Measurements from ENCODE around the gene CEACAM7. TPM values are rescaled to one million over a fixed set of nuclear protein-coding genes. Genes with fewer than 3 reads are reported as not detected.
"Not testable (repeated sequence)": the region's sequence is repeated elsewhere in the genome, so short reads cannot be mapped to it uniquely, and the experiment has no call there.

Gene CEACAM7
- not detected in 2 replicates for total RNA-seq (2012; rRNA removed)

- H3K4me1 ChIP-seq (ENCODE audit: control insufficient read depth, insufficient read depth, low read length): no peaks in the 10 kb centered on the region
- no peak within 1 kb of the TSS for H3K4me3 ChIP-seq (ENCODE audit: low read length)
- no peaks in the 10 kb centered on the region for H3K36me3 ChIP-seq (ENCODE audit: insufficient read depth, low read length)
- H3K27me3 ChIP-seq (ENCODE audit: control insufficient read depth, insufficient read depth, low read length): no peaks in the 10 kb centered on the region
- no peak within 1 kb of the TSS for H3K4me2 ChIP-seq (ENCODE audit: low read length)
- no peak within 1 kb of the TSS for H3K9ac ChIP-seq (ENCODE audit: low read depth, low read length)
- no peaks in the 10 kb centered on the region for H3K9me3 ChIP-seq (replicated peaks; ENCODE audit: low read length)
These were observed at the start of gene CEACAM7 for GRCh38 chr19:41688098-41688497. Gene CEACAM7, minus strand, starts transcription at chr19:41688270. Its CDS starts 105 bp downstream, at chr19:41688165.

GRCh38 chr19:41735071-41735600 is 47.1 kb upstream of the CEACAM7 start:
- H3K9me3 ChIP-seq (replicated peaks; ENCODE audit: low read length): no peaks in the 10 kb centered on the region
- no peak overlapping the region for H3K9ac ChIP-seq (ENCODE audit: low read depth, low read length)
- peaks cover 18% of the 10 kb centered on the region for H3K27me3 ChIP-seq (ENCODE audit: control insufficient read depth, insufficient read depth, low read length)
- no peak overlapping the region for H3K4me3 ChIP-seq (ENCODE audit: low read length)
- no peak overlapping the region for H3K4me2 ChIP-seq (ENCODE audit: low read length)
- H3K36me3 ChIP-seq (ENCODE audit: insufficient read depth, low read length): no peaks in the 10 kb centered on the region
- no peaks in the 10 kb centered on the region for H3K4me1 ChIP-seq (ENCODE audit: control insufficient read depth, insufficient read depth, low read length)

- no peak overlapping the region for H3K4me2 ChIP-seq (ENCODE audit: low read length)
- H3K4me3 ChIP-seq (ENCODE audit: low read length): no peak overlapping the region
- H3K27me3 ChIP-seq (ENCODE audit: control insufficient read depth, insufficient read depth, low read length): peaks cover 15% of the 10 kb centered on the region
- no peaks in the 10 kb centered on the region for H3K4me1 ChIP-seq (ENCODE audit: control insufficient read depth, insufficient read depth, low read length)
- H3K9me3 ChIP-seq (replicated peaks; ENCODE audit: low read length): no peaks in the 10 kb centered on the region
- no peaks in the 10 kb centered on the region for H3K36me3 ChIP-seq (ENCODE audit: insufficient read depth, low read length)
- no peak overlapping the region for H3K9ac ChIP-seq (ENCODE audit: low read depth, low read length)
These were observed 46.5 kb upstream of the CEACAM7 start for GRCh38 chr19:41734585-41734984.

- Histone ChIP-seq H3K4me3 (ENCODE audit: low read length) (no peak overlapping the region), H3K27me3 (ENCODE audit: control insufficient read depth, insufficient read depth, low read length) (peaks cover 13% of the 10 kb centered on the region), H3K4me1 (ENCODE audit: control insufficient read depth, insufficient read depth, low read length) (no peaks in the 10 kb centered on the region), H3K36me3 (ENCODE audit: insufficient read depth, low read length) (no peaks in the 10 kb centered on the region), H3K9ac (ENCODE audit: low read depth, low read length) (no peak overlapping the region), H3K4me2 (ENCODE audit: low read length) (no peak overlapping the region), H3K9me3 (replicated peaks; ENCODE audit: low read length) (no peaks in the 10 kb centered on the region)
These were observed 46.1 kb upstream of the CEACAM7 start for GRCh38 chr19:41734156-41734555.

GRCh38 chr19:41726493-41726892 is 38.4 kb upstream of the CEACAM7 start:
- Histone ChIP-seq H3K36me3 (ENCODE audit: insufficient read depth, low read length) (no peaks in the 10 kb centered on the region), H3K9ac (ENCODE audit: low read depth, low read length) (no peak overlapping the region), H3K4me2 (ENCODE audit: low read length) (no peak overlapping the region), H3K4me3 (ENCODE audit: low read length) (no peak overlapping the region), H3K4me1 (ENCODE audit: control insufficient read depth, insufficient read depth, low read length) (no peaks in the 10 kb centered on the region), H3K9me3 (replicated peaks; ENCODE audit: low read length) (no peaks in the 10 kb centered on the region), H3K27me3 (ENCODE audit: control insufficient read depth, insufficient read depth, low read length) (peaks cover 5% of the 10 kb centered on the region)

GRCh38 chr19:41720103-41720502 is 32.0 kb upstream of the CEACAM7 start:
- Histone ChIP-seq H3K4me2 (ENCODE audit: low read length) (no peak overlapping the region), H3K9me3 (replicated peaks; ENCODE audit: low read length) (no peaks in the 10 kb centered on the region), H3K4me1 (ENCODE audit: control insufficient read depth, insufficient read depth, low read length) (no peaks in the 10 kb centered on the region), H3K9ac (ENCODE audit: low read depth, low read length) (no peak overlapping the region), H3K4me3 (ENCODE audit: low read length) (no peak overlapping the region), H3K27me3 (ENCODE audit: control insufficient read depth, insufficient read depth, low read length) (peaks cover 5% of the 10 kb centered on the region), H3K36me3 (ENCODE audit: insufficient read depth, low read length) (no peaks in the 10 kb centered on the region)

- no peaks in the 10 kb centered on the region for H3K9me3 ChIP-seq (replicated peaks; ENCODE audit: low read length)
- no peak overlapping the region for H3K4me2 ChIP-seq (ENCODE audit: low read length)
- H3K27me3 ChIP-seq (ENCODE audit: control insufficient read depth, insufficient read depth, low read length): peaks cover 5% of the 10 kb centered on the region
These were observed 30.7 kb upstream of the CEACAM7 start for GRCh38 chr19:41718761-41719160.

GRCh38 chr19:41714598-41714997 is 26.5 kb upstream of the CEACAM7 start:
- Histone ChIP-seq H3K4me3 (ENCODE audit: low read length) (no peak overlapping the region), H3K9ac (ENCODE audit: low read depth, low read length) (no peak overlapping the region), H3K4me2 (ENCODE audit: low read length) (no peak overlapping the region), H3K4me1 (ENCODE audit: control insufficient read depth, insufficient read depth, low read length) (no peaks in the 10 kb centered on the region), H3K27me3 (ENCODE audit: control insufficient read depth, insufficient read depth, low read length) (peaks cover 5% of the 10 kb centered on the region), H3K36me3 (ENCODE audit: insufficient read depth, low read length) (no peaks in the 10 kb centered on the region), H3K9me3 (replicated peaks; ENCODE audit: low read length) (no peaks in the 10 kb centered on the region)

More at GRCh38 chr19:41718761-41719160, 30.7 kb upstream of the CEACAM7 start:
- no peak overlapping the region for H3K9ac ChIP-seq (ENCODE audit: low read depth, low read length)
- no peak overlapping the region for H3K4me3 ChIP-seq (ENCODE audit: low read length)
- no peaks in the 10 kb centered on the region for H3K36me3 ChIP-seq (ENCODE audit: insufficient read depth, low read length)
- no peaks in the 10 kb centered on the region for H3K4me1 ChIP-seq (ENCODE audit: control insufficient read depth, insufficient read depth, low read length)

GRCh38 chr19:41711376-41712261 is 23.5 kb upstream of the CEACAM7 start:
- Histone ChIP-seq H3K9ac (ENCODE audit: low read depth, low read length) (no peak overlapping the region), H3K4me3 (ENCODE audit: low read length) (no peak overlapping the region)

GRCh38 chr19:41709951-41710645 is 22.0 kb upstream of the CEACAM7 start:
- H3K4me2 ChIP-seq (ENCODE audit: low read length): no peak overlapping the region
- H3K9me3 ChIP-seq (replicated peaks; ENCODE audit: low read length): no peaks in the 10 kb centered on the region
- no peaks in the 10 kb centered on the region for H3K27me3 ChIP-seq (ENCODE audit: control insufficient read depth, insufficient read depth, low read length)
- H3K4me3 ChIP-seq (ENCODE audit: low read length): no peak overlapping the region
- H3K36me3 ChIP-seq (ENCODE audit: insufficient read depth, low read length): no peaks in the 10 kb centered on the region
- no peaks in the 10 kb centered on the region for H3K4me1 ChIP-seq (ENCODE audit: control insufficient read depth, insufficient read depth, low read length)
- no peak overlapping the region for H3K9ac ChIP-seq (ENCODE audit: low read depth, low read length)

More at GRCh38 chr19:41711376-41712261, 23.5 kb upstream of the CEACAM7 start:
- no peaks in the 10 kb centered on the region for H3K4me1 ChIP-seq (ENCODE audit: control insufficient read depth, insufficient read depth, low read length)
- H3K4me2 ChIP-seq (ENCODE audit: low read length): no peak overlapping the region
- H3K36me3 ChIP-seq (ENCODE audit: insufficient read depth, low read length): no peaks in the 10 kb centered on the region
- no peaks in the 10 kb centered on the region for H3K27me3 ChIP-seq (ENCODE audit: control insufficient read depth, insufficient read depth, low read length)
- H3K9me3 ChIP-seq (replicated peaks; ENCODE audit: low read length): no peaks in the 10 kb centered on the region

- not testable (repeated sequence) for H3K36me3 ChIP-seq (ENCODE audit: insufficient read depth, low read length); H3K4me2 ChIP-seq (ENCODE audit: low read length); H3K9me3 ChIP-seq (replicated peaks; ENCODE audit: low read length); H3K4me3 ChIP-seq (ENCODE audit: low read length); H3K27me3 ChIP-seq (ENCODE audit: control insufficient read depth, insufficient read depth, low read length); H3K9ac ChIP-seq (ENCODE audit: low read depth, low read length); H3K4me1 ChIP-seq (ENCODE audit: control insufficient read depth, insufficient read depth, low read length)
These were observed 21.4 kb upstream of the CEACAM7 start for GRCh38 chr19:41709516-41709915.
